Stimulated activated CD8-positive, alpha-beta memory T cell treated with anti-CD3 and anti-CD28 coated beads, Interleukin-12 subunit alpha, Interleukin-12 subunit beta, amount 100 ng/mL, for 1 hour (primary cell): ENCODE measurements around the gene ZNF385C.

Source experiments
- DNase-seq: peaks from one replicate; pipeline ENCODE4 v3.0.0-alpha.2; 2020; ENCODE audit warnings: low read depth

ZNF385C gene

DNA sequence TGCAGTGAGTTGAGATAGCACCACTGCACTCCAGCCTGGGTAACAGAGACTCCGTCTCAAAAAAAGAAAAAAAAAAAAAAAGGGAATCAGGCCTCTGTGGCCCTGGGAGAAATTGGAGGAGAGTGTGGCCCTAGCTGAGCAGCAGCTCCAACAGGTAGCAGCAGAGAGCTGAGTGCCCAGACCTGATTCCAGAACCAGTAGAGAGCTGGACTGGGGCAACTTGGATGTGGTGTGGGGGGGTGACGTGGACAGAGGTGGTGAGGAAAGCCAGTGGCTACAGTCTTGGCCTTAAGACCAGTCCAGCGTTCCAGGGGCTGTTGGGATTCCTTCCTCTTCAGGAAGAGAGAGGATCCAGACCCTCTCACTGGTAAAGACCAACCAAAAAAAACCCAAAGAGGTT lies 26.0 kb upstream of the ZNF385C start:
- no peak for DNase-seq

GRCh38 chr17:42122371-42123303 lies 24.4 kb upstream of the ZNF385C start, which contains the start of gene HSPB9:
TSS of gene HSPB9 (plus strand) at chr17:42122804. CDS start at chr17:42122851, 47 bp downstream.
- no peak for DNase-seq

DNA sequence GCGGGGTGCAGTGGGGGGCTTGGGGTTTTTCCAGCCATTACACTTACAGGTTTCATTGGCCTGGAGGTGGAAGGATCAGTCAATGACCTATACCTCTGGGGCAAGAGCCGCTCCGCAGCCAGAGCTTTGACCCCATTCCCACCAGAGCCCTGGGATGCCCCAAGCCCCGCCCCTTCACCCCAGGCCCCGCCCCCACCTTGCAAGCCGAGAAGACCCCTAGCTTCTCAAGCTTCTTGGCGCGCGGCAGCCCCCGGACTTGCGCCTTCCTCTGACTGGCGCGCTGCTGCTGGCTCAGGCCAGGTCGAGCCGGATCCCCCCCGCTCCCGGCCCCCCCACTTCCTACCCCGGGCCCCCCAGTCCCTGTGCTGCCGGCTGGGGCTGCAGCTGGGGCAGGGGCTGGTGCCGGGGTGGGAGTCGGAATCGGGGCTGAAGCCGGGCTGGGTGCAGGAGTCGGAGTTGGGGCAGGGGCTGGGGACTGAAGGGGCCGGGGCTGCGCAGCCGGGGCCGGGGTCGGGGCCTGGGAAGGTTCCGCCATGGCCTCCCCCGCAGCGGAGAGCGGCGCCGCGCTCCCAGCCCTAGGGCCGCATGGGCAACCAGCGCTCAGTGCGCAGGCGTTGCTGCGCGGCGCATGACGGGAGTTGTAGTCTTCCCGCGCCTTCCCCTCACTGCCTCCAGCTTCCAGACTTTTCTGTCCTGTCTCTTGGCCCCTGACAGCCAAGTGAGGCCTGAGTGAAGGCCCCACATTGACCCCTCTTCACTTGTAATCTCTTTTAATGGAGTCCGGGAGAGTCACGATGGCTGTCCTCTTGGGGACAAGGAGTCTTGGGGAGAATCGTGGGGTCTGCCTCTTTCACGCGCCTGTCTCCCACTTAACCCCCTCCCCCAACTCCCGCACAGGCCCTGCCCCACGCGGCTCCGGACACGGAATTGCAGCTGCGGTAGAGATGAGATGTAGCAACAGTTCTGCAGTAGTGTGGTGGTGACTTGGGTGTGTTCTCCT lies 22.8 kb upstream of the ZNF385C start, which contains the start of gene KAT2A:
Gene KAT2A, minus strand, starts transcription at position 598 of the 1,000 bp plus-strand sequence. Its CDS starts 63 bp downstream, at position 535.
- DNase-seq: peak; percentile 51

- DNase-seq: no peak
These were observed 22.0 kb upstream of the ZNF385C start for GRCh38 chr17:42120161-42120769.

DNA sequence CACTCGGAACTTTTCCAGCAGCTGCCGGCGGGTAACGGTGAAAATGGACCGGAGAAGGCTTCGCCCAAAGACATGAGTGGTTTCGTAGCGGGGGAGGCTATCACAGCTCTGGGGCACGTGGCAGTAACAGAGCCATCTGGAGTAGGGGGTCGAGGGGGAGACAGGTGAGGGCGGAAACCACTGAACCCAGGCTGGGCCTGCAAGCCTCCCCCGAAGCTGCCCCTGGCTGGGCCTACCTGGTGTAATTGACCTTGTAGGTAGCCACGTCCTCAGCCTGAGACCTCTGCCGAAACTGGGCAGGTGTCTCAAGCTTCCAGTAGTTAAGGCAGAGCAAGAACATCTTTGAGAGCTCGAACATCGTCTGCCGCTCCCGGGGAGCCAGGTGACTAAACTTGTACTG lies 21.0 kb upstream of the ZNF385C start:
- no peak for DNase-seq

GRCh38 chr17:42118545-42118944 lies 20.3 kb upstream of the ZNF385C start:
- no peak for DNase-seq

- DNase-seq: no peak
These were observed 19.8 kb upstream of the ZNF385C start for GRCh38 chr17:42118126-42118510.

DNA sequence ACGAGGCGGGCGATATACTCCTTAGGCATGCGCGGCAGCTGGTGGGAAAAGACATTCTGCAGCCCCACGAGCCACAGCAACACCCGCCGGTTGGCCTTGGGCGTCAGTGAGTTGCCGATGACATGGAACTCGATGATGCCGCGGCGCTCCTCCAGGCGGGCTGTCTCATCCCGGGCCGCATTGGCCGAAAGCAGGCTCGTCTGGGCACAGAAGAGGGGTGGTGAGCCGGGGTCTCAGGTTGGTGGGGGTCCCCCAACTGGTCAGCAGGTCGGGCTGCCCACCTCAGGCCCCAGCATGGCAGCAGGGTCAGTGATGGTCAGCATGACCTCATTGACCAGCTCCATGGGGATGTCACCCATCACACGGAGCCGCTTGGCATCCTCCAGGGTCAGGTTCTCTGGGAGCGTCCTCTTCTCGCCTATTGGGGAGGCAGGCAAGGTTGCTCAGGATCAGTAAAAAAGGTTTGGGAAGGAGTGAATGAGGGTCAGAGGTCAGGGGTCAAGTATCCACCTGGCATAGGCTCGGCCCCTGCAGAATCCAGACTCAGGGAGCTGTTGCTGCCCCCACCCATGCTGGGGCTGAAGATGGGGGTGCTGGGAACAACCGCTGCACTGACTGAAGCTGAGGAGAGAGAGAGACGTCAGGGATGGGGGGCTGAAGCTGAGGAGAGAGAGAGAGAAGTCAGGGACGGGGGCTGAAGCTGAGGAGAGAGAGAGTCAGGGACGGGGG lies 19.3 kb upstream of the ZNF385C start:
- DNase-seq: no peak

DNA sequence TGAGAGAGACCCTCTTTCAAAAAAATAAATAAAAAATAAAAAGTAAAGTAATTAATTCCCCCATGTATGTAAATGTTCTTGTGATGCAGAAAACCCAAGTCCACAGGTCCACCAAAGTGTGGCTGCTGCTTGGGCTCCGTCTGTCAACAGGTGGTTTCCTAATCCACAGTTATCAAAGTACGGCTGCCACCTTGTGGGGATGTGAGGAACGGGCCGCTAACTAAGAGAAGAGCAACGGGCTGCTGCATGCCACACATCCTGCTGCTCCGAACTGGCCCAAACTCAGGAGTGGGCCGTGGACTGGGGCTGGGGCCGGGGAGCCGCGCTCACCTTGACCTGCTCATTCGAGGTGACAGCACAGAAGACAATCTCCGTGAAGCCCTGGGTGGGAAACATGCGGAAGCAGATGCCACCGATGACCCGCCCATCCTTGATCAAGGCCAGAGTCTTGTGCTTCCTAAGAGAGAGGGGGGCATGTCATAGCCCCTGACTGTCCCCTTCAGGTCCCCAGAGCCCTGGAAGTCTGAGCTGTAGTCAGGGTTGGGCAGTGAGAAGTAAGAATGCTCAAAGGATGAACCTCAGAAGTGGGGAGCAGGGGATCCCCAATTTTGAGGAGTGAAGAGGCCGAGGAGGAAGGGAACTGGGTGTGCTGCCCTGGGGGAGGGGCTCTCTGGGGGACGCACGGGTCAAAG lies 18.6 kb upstream of the ZNF385C start:
- peak; percentile 72 for DNase-seq

GRCh38 chr17:42114118-42114517 lies 15.8 kb upstream of the ZNF385C start:
- DNase-seq: no peak

DNA sequence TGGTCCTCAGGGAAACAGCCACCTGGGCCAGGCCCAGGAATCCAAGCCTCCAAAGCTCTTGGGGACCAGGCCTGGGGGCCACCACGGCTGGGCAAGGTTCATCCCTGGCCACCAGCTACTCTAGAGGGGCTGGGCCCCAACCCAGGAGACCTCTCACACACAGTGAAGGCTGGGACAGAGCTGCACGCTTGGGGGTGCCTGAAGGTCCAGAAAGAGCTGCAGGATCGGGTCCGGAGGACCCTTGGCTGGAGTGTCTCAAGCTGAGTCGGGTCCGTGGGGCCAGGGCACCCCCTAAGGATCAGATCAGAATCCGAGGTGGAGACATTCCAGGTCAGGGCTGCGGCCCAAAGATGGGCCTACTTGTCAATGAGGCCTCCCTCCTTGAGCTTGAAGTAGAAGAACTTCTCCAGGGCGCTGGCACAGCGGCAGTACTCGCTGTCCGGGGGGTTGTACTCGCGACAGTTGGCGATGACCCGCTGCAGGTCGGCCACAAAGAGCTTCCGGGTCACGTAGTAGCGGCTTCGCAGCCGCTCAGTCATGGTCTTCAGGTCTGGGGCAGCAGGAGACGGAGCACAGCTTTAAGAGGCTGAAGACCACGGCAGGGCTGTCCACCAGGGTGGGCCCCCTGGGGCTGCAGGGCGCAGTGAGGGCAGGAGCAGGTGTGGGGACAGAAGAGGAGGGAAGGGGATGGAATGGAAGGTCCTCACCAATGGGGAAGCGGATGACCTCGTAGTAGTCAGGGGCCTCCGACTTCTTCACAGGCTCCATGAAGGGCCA lies 15.2 kb upstream of the ZNF385C start:
- DNase-seq: no peak

GRCh38 chr17:42112552-42113176 lies 14.4 kb upstream of the ZNF385C start, which contains the start of gene DHX58:
TSS of gene DHX58 (minus strand) at chr17:42112714. CDS start at chr17:42111892, 822 bp downstream.
- peak; percentile 61 for DNase-seq

DNA sequence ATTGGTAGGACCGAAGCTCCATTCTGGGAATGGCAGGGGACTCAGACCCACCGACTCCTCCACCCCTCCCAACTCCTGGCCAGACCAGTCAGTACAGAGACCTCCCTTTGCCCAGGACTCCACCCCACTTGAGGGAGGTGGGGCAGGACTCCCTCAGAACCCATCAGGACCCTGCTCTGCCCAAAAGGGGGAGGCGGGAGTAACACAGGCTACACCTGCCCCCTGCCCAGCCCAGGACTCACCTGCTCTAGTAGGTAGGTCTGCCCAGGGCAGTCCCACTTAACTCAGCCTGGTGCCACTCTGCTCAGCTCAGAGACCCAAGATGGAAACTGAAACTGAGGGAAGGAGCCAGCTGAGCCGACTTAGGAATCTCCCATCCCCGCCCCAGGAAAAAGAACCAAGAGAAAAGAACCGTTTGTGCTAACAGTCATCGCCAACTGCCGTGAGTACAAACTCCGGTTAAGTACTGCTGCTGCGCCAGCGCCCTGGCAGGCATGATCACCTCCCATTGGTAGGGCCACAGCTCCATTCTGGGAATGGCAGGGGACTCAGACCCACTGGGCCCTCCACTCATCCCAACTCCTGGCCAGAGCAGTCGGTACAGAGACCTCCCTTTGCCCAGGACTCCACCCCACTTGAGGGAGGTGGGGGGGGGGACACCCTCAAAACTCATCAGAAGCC lies 13.7 kb upstream of the ZNF385C start:
- no peak for DNase-seq

GRCh38 chr17:42111265-42111636 lies 13.0 kb upstream of the ZNF385C start:
- no peak for DNase-seq

- no peak for DNase-seq
These were observed 12.3 kb upstream of the ZNF385C start for GRCh38 chr17:42110301-42111264.

DNA sequence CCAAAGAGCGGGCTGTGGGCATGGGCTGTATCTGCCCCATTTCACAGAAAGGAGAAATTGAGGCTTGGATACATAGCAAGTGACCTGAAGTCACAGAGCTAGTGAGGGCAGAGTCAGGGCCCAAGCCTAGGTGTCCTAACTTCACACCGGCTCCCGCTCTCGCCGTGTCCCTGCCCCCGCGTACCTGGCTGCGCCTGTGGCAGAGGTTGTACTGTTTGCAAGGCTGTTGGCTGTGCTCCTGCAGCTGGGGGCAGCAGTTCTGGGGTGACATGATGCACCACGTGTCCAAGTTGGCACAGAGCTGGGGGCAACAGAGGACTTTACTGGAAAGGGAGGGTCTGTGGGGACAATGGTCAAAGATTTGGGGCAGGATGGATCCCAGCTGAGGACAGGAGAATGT lies 10.8 kb upstream of the ZNF385C start:
- DNase-seq: no peak
